NB4 (cell line): ENCODE measurements around the gene LIN54.

ENCODE experiments used
- DNase-seq: peaks from one replicate; pipeline ENCODE4 v3.0.0; 2010; ENCODE audit warnings: low read depth
- H3K4me3 ChIP-seq: one replicate; pipeline ENCODE4 v1.5.1; 2011; ENCODE audit warnings: mild to moderate bottlenecking, low read depth, low read length, moderate library complexity
- CTCF ChIP-seq: IDR thresholded peaks from one replicate; pipeline ENCODE4 v1.5.1; 2012; ENCODE audit warnings: low read depth, low read length
- MAX ChIP-seq: IDR thresholded peaks from 2 replicates; pipeline ENCODE4 v1.6.1; 2011; ENCODE audit warnings: low read depth, low read length
- MYC ChIP-seq: IDR thresholded peaks from 2 replicates; pipeline ENCODE4 v1.6.1; 2011; ENCODE audit warnings: low read depth, low read length
- POLR2A ChIP-seq: IDR thresholded peaks from 2 replicates; pipeline ENCODE4 v1.6.1; 2011; ENCODE audit warnings: mild to moderate bottlenecking; ENCODE audit not compliant: insufficient read length; ENCODE audit errors: extremely low read depth

Gene LIN54

GRCh38 chr4:82957045-82957444 is 53.6 kb downstream of the LIN54 start:
- H3K4me3 ChIP-seq: no peak overlapping the region
- TF ChIP-seq MYC: no peak
- TF ChIP-seq POLR2A: no peak
- no peak for TF ChIP-seq MAX
- TF ChIP-seq CTCF: no peak
- peak; percentile 7 for DNase-seq

- TF ChIP-seq MAX: no peak
- TF ChIP-seq CTCF: no peak
- no peak for TF ChIP-seq POLR2A
- TF ChIP-seq MYC: no peak
- H3K4me3 ChIP-seq: no peak overlapping the region
- no peak for DNase-seq
These were observed 56.4 kb downstream of the LIN54 start for GRCh38 chr4:82954212-82954611.

- H3K4me3 ChIP-seq: no peak overlapping the region
- TF ChIP-seq MAX: no peak
- TF ChIP-seq MYC: no peak
- TF ChIP-seq CTCF: no peak
- TF ChIP-seq POLR2A: no peak
These were observed 59.4 kb downstream of the LIN54 start for GRCh38 chr4:82951196-82951595.

GRCh38 chr4:82948647-82949204 is 61.9 kb downstream of the LIN54 start:
- TF ChIP-seq MYC (no peak), POLR2A (no peak), MAX (no peak), CTCF (no peak)
- no peak for DNase-seq

More at GRCh38 chr4:82951196-82951595, 59.4 kb downstream of the LIN54 start:
- DNase-seq: no peak

GRCh38 chr4:82947498-82947897 is 63.1 kb downstream of the LIN54 start:
- DNase-seq: no peak
- no peak for TF ChIP-seq MAX
- TF ChIP-seq POLR2A: no peak
- no peak for TF ChIP-seq MYC
- TF ChIP-seq CTCF: no peak
- H3K4me3 ChIP-seq: no peak overlapping the region

More at GRCh38 chr4:82948647-82949204, 61.9 kb downstream of the LIN54 start:
- H3K4me3 ChIP-seq: no peak overlapping the region

- no peak for DNase-seq
- no peak for TF ChIP-seq MYC
- TF ChIP-seq MAX: no peak
- TF ChIP-seq CTCF: no peak
- TF ChIP-seq POLR2A: no peak
- H3K4me3 ChIP-seq: no peak overlapping the region
These were observed 71.2 kb downstream of the LIN54 start for GRCh38 chr4:82939414-82939813.
